Fibroblast of the aortic adventitia (primary cell): ENCODE data around the gene RHEBL1. TPM values are rescaled to one million over a fixed set of nuclear protein-coding genes. Genes with fewer than 3 reads are reported as not detected.
A peak's percentile ranks its signal among the peaks of the same experiment; 100 is the strongest.

Source experiments
- DNase-seq: peaks from one replicate; pipeline ENCODE4 v3.0.0-alpha.2; 2010; ENCODE audit warnings: low read depth
- H3K4me3 ChIP-seq: 2 replicates; pipeline ENCODE4 v1.5.1; 2011; ENCODE audit warnings: low read depth, mild to moderate bottlenecking, control low read depth, low read length, moderate library complexity
- CTCF ChIP-seq: IDR thresholded peaks from 2 replicates; pipeline ENCODE4 v1.5.1; 2011; ENCODE audit warnings: mild to moderate bottlenecking, low read length, control low read depth, inconsistent platforms; ENCODE audit not compliant: insufficient read depth
- total RNA-seq: library from RNA; depleted of rRNA; stranded (reverse); fragments of >200 nt; gene quantifications from 2 replicates; pipeline ENCODE4 v1.2.3, GENCODE V29; 2012; ENCODE audit warnings: low replicate concordance

The RHEBL1 gene
- total RNA-seq, 1 donor = 0.54 TPM

- H3K4me3 ChIP-seq = no peak overlapping the region
- no peak for TF ChIP-seq CTCF
- DNase-seq = peak; percentile 65
Measured at GRCh38 chr12:49105504-49106084, 35.8 kb upstream of the RHEBL1 start.

- H3K4me3 ChIP-seq = no peak overlapping the region
- no peak for DNase-seq
- TF ChIP-seq CTCF = no peak
Measured at GRCh38 chr12:49104822-49105221, 35.0 kb upstream of the RHEBL1 start.

GRCh38 chr12:49100380-49100779 lies 30.6 kb upstream of the RHEBL1 start:
- TF ChIP-seq CTCF = no peak
- DNase-seq = no peak
- H3K4me3 ChIP-seq = no peak overlapping the region

- H3K4me3 ChIP-seq = no peak overlapping the region
- no peak for DNase-seq
- no peak for TF ChIP-seq CTCF
Measured at GRCh38 chr12:49098703-49099102, 28.9 kb upstream of the RHEBL1 start.

GRCh38 chr12:49098035-49098451 lies 28.3 kb upstream of the RHEBL1 start:
- TF ChIP-seq CTCF = peak; percentile 83
- H3K4me3 ChIP-seq = no peak overlapping the region
- DNase-seq = peak; percentile 54

GRCh38 chr12:49097381-49097780 lies 27.6 kb upstream of the RHEBL1 start:
- no peak for TF ChIP-seq CTCF
- H3K4me3 ChIP-seq = no peak overlapping the region
- DNase-seq = no peak

GRCh38 chr12:49094975-49095365 lies 25.2 kb upstream of the RHEBL1 start:
- H3K4me3 ChIP-seq = no peak overlapping the region
- no peak for TF ChIP-seq CTCF

More at GRCh38 chr12:49094975-49095365, 25.2 kb upstream of the RHEBL1 start:
- DNase-seq = no peak
